Mammary epithelial cell (primary cell): ENCODE data around the gene SSBP4.

ENCODE experiments used
- EZH2 ChIP-seq: IDR thresholded peaks from 2 replicates; pipeline ENCODE4 v1.6.1; 2012; ENCODE audit warnings: low read length, inconsistent platforms, borderline replicate concordance
- TF ChIP-seq, protein P1 (sequence below), 2 donors: IDR thresholded peaks in 1 of 2; conservative IDR thresholded peaks in 1 of 2; 2 replicates each; pipeline ENCODE4 v1.5.1; 2011 to 2012; ENCODE audit warnings: inconsistent platforms in 2 of 2, low read length in 2 of 2, mild to moderate bottlenecking in 2 of 2, control low read depth in 1 of 2, low read depth in 1 of 2; ENCODE audit not compliant: insufficient read depth in 1 of 2; ENCODE audit errors: extremely low read depth in 1 of 2

DNA sequence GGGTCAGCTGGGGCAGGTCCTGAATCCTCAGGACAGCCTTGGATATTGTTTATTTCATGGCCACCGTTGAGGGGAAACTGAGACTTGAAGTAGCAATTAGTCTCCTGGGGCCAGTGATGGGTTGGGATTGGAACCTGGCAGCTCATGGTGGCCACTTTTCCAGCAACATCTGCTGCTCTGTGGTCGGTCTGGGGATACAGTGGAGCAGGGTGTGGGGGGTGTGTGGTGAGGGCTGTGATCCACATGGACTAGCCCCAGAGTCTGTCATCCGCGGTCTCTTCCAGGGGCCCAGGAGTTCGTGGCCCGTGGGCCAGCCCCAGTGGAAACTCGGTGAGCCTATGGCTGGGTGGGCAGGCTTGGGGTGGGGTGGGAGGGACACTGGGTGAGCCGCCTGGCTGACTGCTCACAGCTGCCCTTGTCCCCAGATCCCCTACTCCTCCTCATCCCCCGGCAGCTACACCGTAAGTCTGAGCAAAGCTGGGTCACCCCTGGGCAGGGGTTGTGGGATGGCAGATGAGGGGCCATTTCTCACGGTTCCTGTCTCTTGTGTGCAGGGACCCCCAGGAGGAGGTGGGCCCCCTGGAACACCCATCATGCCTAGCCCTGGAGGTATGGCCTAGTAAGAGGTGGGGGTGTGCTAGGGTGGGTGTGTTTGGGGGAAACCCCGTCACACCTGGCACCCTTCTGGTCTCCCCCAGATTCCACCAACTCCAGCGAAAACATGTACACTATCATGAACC is 13.2 kb downstream of the SSBP4 start:
- TF ChIP-seq, protein P1, sequence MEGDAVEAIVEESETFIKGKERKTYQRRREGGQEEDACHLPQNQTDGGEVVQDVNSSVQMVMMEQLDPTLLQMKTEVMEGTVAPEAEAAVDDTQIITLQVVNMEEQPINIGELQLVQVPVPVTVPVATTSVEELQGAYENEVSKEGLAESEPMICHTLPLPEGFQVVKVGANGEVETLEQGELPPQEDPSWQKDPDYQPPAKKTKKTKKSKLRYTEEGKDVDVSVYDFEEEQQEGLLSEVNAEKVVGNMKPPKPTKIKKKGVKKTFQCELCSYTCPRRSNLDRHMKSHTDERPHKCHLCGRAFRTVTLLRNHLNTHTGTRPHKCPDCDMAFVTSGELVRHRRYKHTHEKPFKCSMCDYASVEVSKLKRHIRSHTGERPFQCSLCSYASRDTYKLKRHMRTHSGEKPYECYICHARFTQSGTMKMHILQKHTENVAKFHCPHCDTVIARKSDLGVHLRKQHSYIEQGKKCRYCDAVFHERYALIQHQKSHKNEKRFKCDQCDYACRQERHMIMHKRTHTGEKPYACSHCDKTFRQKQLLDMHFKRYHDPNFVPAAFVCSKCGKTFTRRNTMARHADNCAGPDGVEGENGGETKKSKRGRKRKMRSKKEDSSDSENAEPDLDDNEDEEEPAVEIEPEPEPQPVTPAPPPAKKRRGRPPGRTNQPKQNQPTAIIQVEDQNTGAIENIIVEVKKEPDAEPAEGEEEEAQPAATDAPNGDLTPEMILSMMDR (conservative IDR thresholded peaks at IDR 0.05 in 1 of 2, IDR thresholded peaks at IDR 0.05 in 1 of 2; ENCODE audit: extremely low read depth in 1 of 2, insufficient read depth in 1 of 2, low read depth in 1 of 2, low read length in 2 of 2), result no peak
- no peak for TF ChIP-seq EZH2
